ENCODE measurements around the gene MYOG. TPM values are rescaled to one million over a fixed set of nuclear protein-coding genes. Genes with fewer than 3 reads are reported as not detected.

MYOG gene
- total and polyA plus RNA-seq, 2 donors (not counting 1 experiment from before 2014, with no cell fraction given), result not detected

GRCh38 chr1:203046984-203047630 is 38.7 kb downstream of the MYOG start:
- no peak for DNase-seq
- Histone ChIP-seq H3K27me3 (replicated peaks in 1 of 4; ENCODE audit: control extremely low read depth in 1 of 4, control insufficient read depth in 3 of 4, insufficient read depth in 4 of 4, low read length in 3 of 4) (peaks cover 0 to 4% (median 0%) of the 10 kb centered on the region in 4 experiments), H3K4me1 (ENCODE audit: control insufficient read depth in 2 of 2, insufficient read depth in 2 of 2, low read length in 2 of 2) (no peaks in the 10 kb centered on the region), H3K9me3 (ENCODE audit: control extremely low read depth in 1 of 3, control insufficient read depth in 2 of 3, insufficient read depth in 1 of 3, low read length in 2 of 3) (no peaks in the 10 kb centered on the region), H3K36me3 (replicated peaks in 1 of 2; ENCODE audit: control extremely low read depth in 1 of 2, control insufficient read depth in 1 of 2, extremely low read depth in 1 of 2, insufficient read depth in 2 of 2, low read length in 1 of 2) (no peaks in the 10 kb centered on the region), H3K27ac (ENCODE audit: low read length in 2 of 2) (no peak overlapping the region), H3K9ac (ENCODE audit: low read length) (no peak overlapping the region), H4K20me1 (ENCODE audit: control insufficient read depth, insufficient read depth, low read length, poor library complexity, severe bottlenecking) (no peaks in the 10 kb centered on the region), H3K79me2 (ENCODE audit: control insufficient read depth, insufficient read depth, low read length) (no peaks in the 10 kb centered on the region), H3K4me3 (ENCODE audit: control extremely low read depth in 1 of 5, extremely low read depth in 1 of 5, insufficient read depth in 1 of 5, low read depth in 2 of 5, low read length in 4 of 5) (no peak overlapping the region), H3K4me2 (replicated peaks; ENCODE audit: low read depth, low read length, poor library complexity, severe bottlenecking) (no peak overlapping the region), H2AFZ (ENCODE audit: insufficient read depth, low read depth, low read length, poor library complexity, severe bottlenecking) (no peak overlapping the region)
- POLR2A ChIA-PET, result no interaction called here
- H3K27ac Mint-ChIP-seq, result no peak overlapping the region
- CTCF ChIA-PET, result no interaction called here
- no peaks in the 10 kb centered on the region for H3K9me3 Mint-ChIP-seq (ENCODE audit: insufficient read depth)
- TF ChIP-seq EZH2 (IDR thresholded peaks at IDR 0.05; ENCODE audit: borderline replicate concordance, insufficient read depth, low read depth, low read length, poor library complexity, severe bottlenecking), result no peak
- no peak for TF ChIP-seq CTCF (IDR thresholded peaks at IDR 0.05)
- no peaks in the 10 kb centered on the region for H3K4me1 Mint-ChIP-seq
- ATAC-seq (ENCODE audit: low read depth), result no peak
- H3K4me3 Mint-ChIP-seq, result no peak overlapping the region
- WGBS (ENCODE audit: insufficient coverage), result 84% methylated on average over 14 of the region's 15 CpGs
- intact Hi-C loops (cut with micrococcal nuclease), result no loop called here
- peaks cover 25% of the 10 kb centered on the region for H3K27me3 Mint-ChIP-seq

GRCh38 chr1:203045821-203046594 is 39.8 kb downstream of the MYOG start:
- Histone ChIP-seq H3K27ac (ENCODE audit: low read length in 2 of 2) (no peak overlapping the region), H3K27me3 (replicated peaks in 1 of 4; ENCODE audit: control extremely low read depth in 1 of 4, control insufficient read depth in 3 of 4, insufficient read depth in 4 of 4, low read length in 3 of 4) (no peaks in the 10 kb centered on the region), H3K79me2 (ENCODE audit: control insufficient read depth, insufficient read depth, low read length) (no peaks in the 10 kb centered on the region), H3K4me3 (ENCODE audit: control extremely low read depth in 1 of 5, extremely low read depth in 1 of 5, insufficient read depth in 1 of 5, low read depth in 2 of 5, low read length in 4 of 5) (no peak overlapping the region), H3K9ac (ENCODE audit: low read length) (no peak overlapping the region), H3K4me2 (replicated peaks; ENCODE audit: low read depth, low read length, poor library complexity, severe bottlenecking) (no peak overlapping the region), H3K36me3 (replicated peaks in 1 of 2; ENCODE audit: control extremely low read depth in 1 of 2, control insufficient read depth in 1 of 2, extremely low read depth in 1 of 2, insufficient read depth in 2 of 2, low read length in 1 of 2) (no peaks in the 10 kb centered on the region), H3K4me1 (ENCODE audit: control insufficient read depth in 2 of 2, insufficient read depth in 2 of 2, low read length in 2 of 2) (no peaks in the 10 kb centered on the region), H2AFZ (ENCODE audit: insufficient read depth, low read depth, low read length, poor library complexity, severe bottlenecking) (no peak overlapping the region), H4K20me1 (ENCODE audit: control insufficient read depth, insufficient read depth, low read length, poor library complexity, severe bottlenecking) (no peaks in the 10 kb centered on the region), H3K9me3 (ENCODE audit: control extremely low read depth in 1 of 3, control insufficient read depth in 2 of 3, insufficient read depth in 1 of 3, low read length in 2 of 3) (no peaks in the 10 kb centered on the region)
- H3K27me3 Mint-ChIP-seq, result peaks cover 17% of the 10 kb centered on the region
- TF ChIP-seq CTCF (IDR thresholded peaks at IDR 0.05), result no peak
- TF ChIP-seq EZH2 (IDR thresholded peaks at IDR 0.05; ENCODE audit: borderline replicate concordance, insufficient read depth, low read depth, low read length, poor library complexity, severe bottlenecking), result no peak
- H3K4me3 Mint-ChIP-seq, result no peak overlapping the region
- DNase-seq (no peak), ATAC-seq (ENCODE audit: low read depth) (no peak)
- no peak overlapping the region for H3K27ac Mint-ChIP-seq
- intact Hi-C loops (cut with micrococcal nuclease), result no loop called here
- H3K9me3 Mint-ChIP-seq (ENCODE audit: insufficient read depth), result no peaks in the 10 kb centered on the region
- H3K4me1 Mint-ChIP-seq, result no peaks in the 10 kb centered on the region
- CTCF ChIA-PET, result no interaction called here
- WGBS (ENCODE audit: insufficient coverage), result over 99% methylated on average over 8 of the region's 16 CpGs
- POLR2A ChIA-PET, result no interaction called here
